PC-3 (cell line): ENCODE results near the gene BARX1. TPM values are rescaled to one million over a fixed set of nuclear protein-coding genes. Genes with fewer than 3 reads are reported as not detected.

Source experiments
- ATAC-seq: fragments of 200-7000 bp; cut with Tn5 transposase; 2 replicates; pipeline ENCODE4 v1.9.1; 2020; ENCODE audit warnings: mild to moderate bottlenecking, moderate library complexity
- BruUV-seq: library from RNA; stranded (reverse); fragments of 400-500 nt; replicated peaks from 2 replicates; lab custom pipeline; 2021; lab: Mats Ljungman, UMichigan
- CTCF ChIA-PET: fragments of 300-600 bp; sonication (Branson Sonifier 250); formaldehyde crosslinking; loops from one replicate; lab custom pipeline; 2022; ENCODE audit warnings: antibody characterized with exemption; lab: Charles Lee
- POLR2A ChIA-PET: fragments of 300-600 bp; sonication (Branson Sonifier 250); formaldehyde crosslinking; loops from one replicate; lab custom pipeline; 2022; ENCODE audit warnings: antibody characterized with exemption; ENCODE audit not compliant: unreplicated experiment; lab: Charles Lee
- DNase-seq: peaks from one replicate; pipeline ENCODE4 v3.0.0-alpha.2; 2015
- H2AFZ ChIP-seq: fragments of 300-600 bp; sonication (generic); 2 replicates; pipeline ENCODE4 v1.6.0; 2016; ENCODE audit warnings: antibody characterized with exemption, low read length
- H3F3A ChIP-seq: fragments of 300-600 bp; sonication (generic); one replicate; pipeline ENCODE4 v1.6.0; 2017; ENCODE audit warnings: antibody characterized with exemption, low read length, control low read depth, mild to moderate bottlenecking; ENCODE audit not compliant: unreplicated experiment
- H3K27ac ChIP-seq: fragments of 300-600 bp; sonication (generic); 2 replicates; pipeline ENCODE4 v1.5.1; 2016; ENCODE audit warnings: mild to moderate bottlenecking, low read length
- H3K27me3 ChIP-seq: fragments of 300-600 bp; sonication (generic); 2 replicates; pipeline ENCODE4 v1.6.1; 2016; ENCODE audit warnings: low read length, mixed read lengths
- H3K36me3 ChIP-seq: fragments of 300-600 bp; sonication (generic); 2 replicates; pipeline ENCODE4 v1.6.1; 2016; ENCODE audit warnings: low read depth, mixed run types, low read length, mixed read lengths
- H3K4me1 ChIP-seq: fragments of 300-600 bp; sonication (generic); 2 replicates; pipeline ENCODE4 v1.5.1; 2016; ENCODE audit warnings: low read length; ENCODE audit not compliant: insufficient read depth
- H3K4me2 ChIP-seq: fragments of 300-600 bp; sonication (generic); 2 replicates; pipeline ENCODE4 v1.6.0; 2016; ENCODE audit warnings: low read length
- H3K4me3 ChIP-seq: fragments of 300-600 bp; sonication (generic); 2 replicates; pipeline ENCODE4 v1.5.1; 2016; ENCODE audit warnings: mild to moderate bottlenecking, low read length, mixed read lengths
- H3K79me2 ChIP-seq: fragments of 300-600 bp; sonication (generic); 2 replicates; pipeline ENCODE4 v1.6.1; 2017; ENCODE audit warnings: low read length, mixed read lengths
- H3K9ac ChIP-seq: fragments of 300-600 bp; sonication (generic); 2 replicates; pipeline ENCODE4 v1.6.0; 2016; ENCODE audit warnings: mild to moderate bottlenecking, low read length
- H3K9me2 ChIP-seq: fragments of 300-600 bp; sonication (generic); replicated peaks from 2 replicates; pipeline ENCODE4 v1.6.1; 2016; ENCODE audit warnings: mixed run types, low read length, mixed read lengths
- H3K9me3 ChIP-seq: fragments of 300-600 bp; sonication (generic); 2 replicates; pipeline ENCODE4 v1.6.1; 2016; ENCODE audit warnings: low read length, mixed read lengths
- H4K20me1 ChIP-seq: fragments of 300-600 bp; sonication (generic); 2 replicates; pipeline ENCODE4 v1.6.1; 2016; ENCODE audit warnings: low read length, mixed read lengths
- CTCF ChIP-seq: fragments of 300-600 bp; sonication (generic); conservative IDR thresholded peaks from 2 replicates; pipeline ENCODE4 v1.5.1; 2017; ENCODE audit warnings: antibody characterized with exemption, low read depth, mild to moderate bottlenecking, low read length
- EZH2 ChIP-seq: fragments of 300-600 bp; sonication (generic); IDR thresholded peaks from one replicate; pipeline ENCODE4 v1.6.1; 2017; ENCODE audit warnings: antibody characterized with exemption, mild to moderate bottlenecking, low read length; ENCODE audit not compliant: unreplicated experiment
- EZH2phosphoT487 ChIP-seq: fragments of 300-600 bp; sonication (generic); IDR thresholded peaks from 2 replicates; pipeline ENCODE4 v1.6.1; 2018; ENCODE audit warnings: mild to moderate bottlenecking, antibody characterized with exemption, low read length, borderline replicate concordance
- intact Hi-C: fragments of 100-400 bp; cut with micrococcal nuclease; formaldehyde crosslinking; loops from 2 replicates; pipeline ENCODE4 v1.9.0; 2023
- total RNA-seq: library from RNA; depleted of rRNA; stranded (reverse); fragments of >200 nt; gene quantifications from 2 replicates; pipeline ENCODE4 v1.2.3, GENCODE V29; 2014

The BARX1 gene
- total RNA-seq, 1 experiment from 2014 or later = not detected

GRCh38 chr9:93929231-93929630, 25.9 kb downstream of the BARX1 start:
- Histone ChIP-seq H3K27me3 (peaks cover 33% of the 10 kb centered on the region), H3K9me2 (no peaks in the 10 kb centered on the region), H3K4me2 (no peak overlapping the region), H3K36me3 (no peaks in the 10 kb centered on the region), H3K4me1 (no peaks in the 10 kb centered on the region), H3K9ac (no peak overlapping the region), H2AFZ (no peak overlapping the region), H4K20me1 (no peaks in the 10 kb centered on the region), H3K9me3 (no peaks in the 10 kb centered on the region), H3K79me2 (no peaks in the 10 kb centered on the region), H3K27ac (no peak overlapping the region), H3K4me3 (no peak overlapping the region), H3F3A (no peaks in the 10 kb centered on the region)
- POLR2A ChIA-PET = no interaction called here
- BruUV-seq = no TSS peak
- CTCF ChIA-PET = no interaction called here
- DNase-seq (no peak), ATAC-seq (no peak)
- intact Hi-C loops = no loop called here
- TF ChIP-seq EZH2phosphoT487 (no peak), EZH2 (no peak), CTCF (no peak)

GRCh38 chr9:93922535-93922934, 32.6 kb downstream of the BARX1 start:
- Histone ChIP-seq H3K79me2 (no peaks in the 10 kb centered on the region), H3F3A (no peaks in the 10 kb centered on the region), H3K4me1 (no peaks in the 10 kb centered on the region), H3K27ac (no peak overlapping the region), H3K27me3 (no peaks in the 10 kb centered on the region), H3K9ac (no peak overlapping the region), H3K4me3 (no peak overlapping the region), H3K4me2 (no peak overlapping the region), H3K36me3 (no peaks in the 10 kb centered on the region), H2AFZ (no peak overlapping the region), H3K9me2 (no peaks in the 10 kb centered on the region), H3K9me3 (no peaks in the 10 kb centered on the region), H4K20me1 (no peaks in the 10 kb centered on the region)
- no peak for DNase-seq
- BruUV-seq = no TSS peak
- ChIA-PET POLR2A (no interaction called here), CTCF (no interaction called here)
- intact Hi-C loops = no loop called here
- TF ChIP-seq EZH2 (no peak), EZH2phosphoT487 (no peak), CTCF (no peak)
- no peak for ATAC-seq

GRCh38 chr9:93920131-93920800, 34.9 kb downstream of the BARX1 start:
- POLR2A ChIA-PET = no interaction called here
- H3K27me3 ChIP-seq = no peaks in the 10 kb centered on the region
- CTCF ChIA-PET = no interaction called here
- no peaks in the 10 kb centered on the region for H3K9me3 ChIP-seq
- no peak overlapping the region for H3K27ac ChIP-seq
- H3K9ac ChIP-seq = no peak overlapping the region
- intact Hi-C loops = no loop called here
- no peaks in the 10 kb centered on the region for H3K9me2 ChIP-seq
- no peak for ATAC-seq
- H2AFZ ChIP-seq = no peak overlapping the region
- TF ChIP-seq EZH2 (no peak), CTCF (no peak), EZH2phosphoT487 (no peak)
- H3F3A ChIP-seq = no peaks in the 10 kb centered on the region
- H3K4me1 ChIP-seq = no peaks in the 10 kb centered on the region
- no peaks in the 10 kb centered on the region for H3K79me2 ChIP-seq
- no peak for DNase-seq
- H3K36me3 ChIP-seq = no peaks in the 10 kb centered on the region
- no peak overlapping the region for H3K4me2 ChIP-seq
- H4K20me1 ChIP-seq = no peaks in the 10 kb centered on the region
- H3K4me3 ChIP-seq = no peak overlapping the region
- no TSS peak for BruUV-seq
